ENCODE measurements around the gene BMERB1. TPM values are rescaled to one million over a fixed set of nuclear protein-coding genes. Genes with fewer than 3 reads are reported as not detected.

Gene BMERB1
- total and polyA plus RNA-seq, 9 of the 15 experiments (the other 6 are each of a cell fraction or from before 2014, with no cell fraction given) = 0.29 to 2.9 (median 0.94) TPM

DNA sequence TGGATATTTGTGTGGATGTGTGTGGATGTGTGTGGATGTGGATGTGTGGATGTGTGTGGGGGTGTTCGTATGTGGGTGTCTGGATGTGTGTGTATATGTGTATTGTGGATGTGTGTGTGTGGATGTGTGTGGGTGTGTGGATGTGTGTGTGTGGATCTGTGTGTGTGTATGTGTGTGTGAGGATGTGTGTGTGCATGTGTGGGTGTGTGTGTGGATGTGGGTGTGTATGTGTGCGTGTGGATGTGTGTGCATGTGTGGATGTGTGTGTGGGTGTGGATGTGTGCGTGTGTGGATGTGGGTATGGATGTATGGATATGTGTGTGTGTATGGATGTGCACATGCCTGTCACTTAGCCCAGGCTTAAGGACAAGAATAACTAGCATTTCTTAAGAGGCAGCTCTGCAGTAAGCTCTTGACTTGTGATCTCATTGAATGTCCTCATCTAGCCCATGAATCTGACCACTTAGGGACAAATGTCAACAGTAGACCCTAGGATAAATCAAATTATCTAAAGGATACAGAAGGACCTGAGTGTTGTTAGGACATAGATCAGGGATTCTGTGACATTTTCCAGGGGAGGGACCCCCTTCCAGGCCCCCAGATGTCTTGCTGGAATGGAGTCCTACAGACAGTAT lies 83.5 kb downstream of the BMERB1 start (continued):
- TF ChIP-seq, protein P1, sequence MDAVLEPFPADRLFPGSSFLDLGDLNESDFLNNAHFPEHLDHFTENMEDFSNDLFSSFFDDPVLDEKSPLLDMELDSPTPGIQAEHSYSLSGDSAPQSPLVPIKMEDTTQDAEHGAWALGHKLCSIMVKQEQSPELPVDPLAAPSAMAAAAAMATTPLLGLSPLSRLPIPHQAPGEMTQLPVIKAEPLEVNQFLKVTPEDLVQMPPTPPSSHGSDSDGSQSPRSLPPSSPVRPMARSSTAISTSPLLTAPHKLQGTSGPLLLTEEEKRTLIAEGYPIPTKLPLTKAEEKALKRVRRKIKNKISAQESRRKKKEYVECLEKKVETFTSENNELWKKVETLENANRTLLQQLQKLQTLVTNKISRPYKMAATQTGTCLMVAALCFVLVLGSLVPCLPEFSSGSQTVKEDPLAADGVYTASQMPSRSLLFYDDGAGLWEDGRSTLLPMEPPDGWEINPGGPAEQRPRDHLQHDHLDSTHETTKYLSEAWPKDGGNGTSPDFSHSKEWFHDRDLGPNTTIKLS (IDR thresholded peaks at IDR 0.05; ENCODE audit: borderline replicate concordance, low read depth) = no peak
- TF ChIP-seq CBFA2T2 (conservative IDR thresholded peaks at IDR 0.05) (no peak), NFRKB (IDR thresholded peaks at IDR 0.05; ENCODE audit: low read depth) (no peak), MAFG (tag; conservative IDR thresholded peaks at IDR 0.05) (no peak), STAT5A (IDR thresholded peaks at IDR 0.05; ENCODE audit: borderline replicate concordance, low read length) (no peak), PCBP1 (IDR thresholded peaks at IDR 0.05; ENCODE audit: low read depth, low read length, poor library complexity, severe bottlenecking) (no peak), CTBP1 (IDR thresholded peaks at IDR 0.05; ENCODE audit: borderline replicate concordance) (no peak), MEIS2 (IDR thresholded peaks at IDR 0.05; ENCODE audit: partially characterized antibody) (no peak), SETDB1 (IDR thresholded peaks at IDR 0.05; ENCODE audit: low read length) (no peak), TRIM24 (IDR thresholded peaks at IDR 0.05) (no peak), HLTF (IDR thresholded peaks at IDR 0.05) (peak; percentile 89), ARHGAP35 (IDR thresholded peaks at IDR 0.05; ENCODE audit: partially characterized antibody) (peak; percentile 68), ARID2 (IDR thresholded peaks at IDR 0.05) (peak; percentile 41; the same call in 1 of the 2 replicates), EGR1 (conservative IDR thresholded peaks at IDR 0.05) (peak; percentile 80), THRAP3 (IDR thresholded peaks at IDR 0.05; ENCODE audit: borderline replicate concordance) (peak; percentile 73; the same call in 1 of the 2 replicates), SMARCA5 (IDR thresholded peaks at IDR 0.05) (peak; percentile 59; the same call in 1 of the 2 replicates), SMAD2 (IDR thresholded peaks at IDR 0.05; ENCODE audit: low read depth, low read length) (no peak), ZNF707 (CRISPR knock-in tag; conservative IDR thresholded peaks at IDR 0.05) (no peak), NCOA4 (IDR thresholded peaks at IDR 0.05; ENCODE audit: partially characterized antibody) (peak; percentile 67), BCOR (IDR thresholded peaks at IDR 0.05) (no peak)
- TF ChIP-seq, protein P2, sequence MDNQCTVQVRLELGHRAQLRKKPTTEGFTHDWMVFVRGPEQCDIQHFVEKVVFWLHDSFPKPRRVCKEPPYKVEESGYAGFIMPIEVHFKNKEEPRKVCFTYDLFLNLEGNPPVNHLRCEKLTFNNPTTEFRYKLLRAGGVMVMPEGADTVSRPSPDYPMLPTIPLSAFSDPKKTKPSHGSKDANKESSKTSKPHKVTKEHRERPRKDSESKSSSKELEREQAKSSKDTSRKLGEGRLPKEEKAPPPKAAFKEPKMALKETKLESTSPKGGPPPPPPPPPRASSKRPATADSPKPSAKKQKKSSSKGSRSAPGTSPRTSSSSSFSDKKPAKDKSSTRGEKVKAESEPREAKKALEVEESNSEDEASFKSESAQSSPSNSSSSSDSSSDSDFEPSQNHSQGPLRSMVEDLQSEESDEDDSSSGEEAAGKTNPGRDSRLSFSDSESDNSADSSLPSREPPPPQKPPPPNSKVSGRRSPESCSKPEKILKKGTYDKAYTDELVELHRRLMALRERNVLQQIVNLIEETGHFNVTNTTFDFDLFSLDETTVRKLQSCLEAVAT (IDR thresholded peaks at IDR 0.05) = peak in 1 of 2 experiments; percentile 59; a peak in 1 of 4 replicates
- TF ChIP-seq, protein P3, sequence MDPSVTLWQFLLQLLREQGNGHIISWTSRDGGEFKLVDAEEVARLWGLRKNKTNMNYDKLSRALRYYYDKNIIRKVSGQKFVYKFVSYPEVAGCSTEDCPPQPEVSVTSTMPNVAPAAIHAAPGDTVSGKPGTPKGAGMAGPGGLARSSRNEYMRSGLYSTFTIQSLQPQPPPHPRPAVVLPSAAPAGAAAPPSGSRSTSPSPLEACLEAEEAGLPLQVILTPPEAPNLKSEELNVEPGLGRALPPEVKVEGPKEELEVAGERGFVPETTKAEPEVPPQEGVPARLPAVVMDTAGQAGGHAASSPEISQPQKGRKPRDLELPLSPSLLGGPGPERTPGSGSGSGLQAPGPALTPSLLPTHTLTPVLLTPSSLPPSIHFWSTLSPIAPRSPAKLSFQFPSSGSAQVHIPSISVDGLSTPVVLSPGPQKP (CRISPR knock-in tag; IDR thresholded peaks at IDR 0.05) = no peak
- TF ChIP-seq, protein P4, sequence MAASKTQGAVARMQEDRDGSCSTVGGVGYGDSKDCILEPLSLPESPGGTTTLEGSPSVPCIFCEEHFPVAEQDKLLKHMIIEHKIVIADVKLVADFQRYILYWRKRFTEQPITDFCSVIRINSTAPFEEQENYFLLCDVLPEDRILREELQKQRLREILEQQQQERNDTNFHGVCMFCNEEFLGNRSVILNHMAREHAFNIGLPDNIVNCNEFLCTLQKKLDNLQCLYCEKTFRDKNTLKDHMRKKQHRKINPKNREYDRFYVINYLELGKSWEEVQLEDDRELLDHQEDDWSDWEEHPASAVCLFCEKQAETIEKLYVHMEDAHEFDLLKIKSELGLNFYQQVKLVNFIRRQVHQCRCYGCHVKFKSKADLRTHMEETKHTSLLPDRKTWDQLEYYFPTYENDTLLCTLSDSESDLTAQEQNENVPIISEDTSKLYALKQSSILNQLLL (CRISPR knock-in tag; IDR thresholded peaks at IDR 0.05; ENCODE audit: borderline replicate concordance) = no peak
- TF ChIP-seq, protein P5, sequence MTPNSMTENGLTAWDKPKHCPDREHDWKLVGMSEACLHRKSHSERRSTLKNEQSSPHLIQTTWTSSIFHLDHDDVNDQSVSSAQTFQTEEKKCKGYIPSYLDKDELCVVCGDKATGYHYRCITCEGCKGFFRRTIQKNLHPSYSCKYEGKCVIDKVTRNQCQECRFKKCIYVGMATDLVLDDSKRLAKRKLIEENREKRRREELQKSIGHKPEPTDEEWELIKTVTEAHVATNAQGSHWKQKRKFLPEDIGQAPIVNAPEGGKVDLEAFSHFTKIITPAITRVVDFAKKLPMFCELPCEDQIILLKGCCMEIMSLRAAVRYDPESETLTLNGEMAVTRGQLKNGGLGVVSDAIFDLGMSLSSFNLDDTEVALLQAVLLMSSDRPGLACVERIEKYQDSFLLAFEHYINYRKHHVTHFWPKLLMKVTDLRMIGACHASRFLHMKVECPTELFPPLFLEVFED (CRISPR knock-in tag; conservative IDR thresholded peaks at IDR 0.05) = 0 out of 2 replicates have a peak, but pooled peaks have one; percentile 58

Data from K562 (cell line).